Measurements from ENCODE around the gene CHRM4. TPM values are rescaled to one million over a fixed set of nuclear protein-coding genes. Genes with fewer than 3 reads are reported as not detected.

The CHRM4 gene
- total and polyA plus RNA-seq, 12 donors: 0.14 to 0.81 (median 0.39) TPM; not detected in 6

DNA sequence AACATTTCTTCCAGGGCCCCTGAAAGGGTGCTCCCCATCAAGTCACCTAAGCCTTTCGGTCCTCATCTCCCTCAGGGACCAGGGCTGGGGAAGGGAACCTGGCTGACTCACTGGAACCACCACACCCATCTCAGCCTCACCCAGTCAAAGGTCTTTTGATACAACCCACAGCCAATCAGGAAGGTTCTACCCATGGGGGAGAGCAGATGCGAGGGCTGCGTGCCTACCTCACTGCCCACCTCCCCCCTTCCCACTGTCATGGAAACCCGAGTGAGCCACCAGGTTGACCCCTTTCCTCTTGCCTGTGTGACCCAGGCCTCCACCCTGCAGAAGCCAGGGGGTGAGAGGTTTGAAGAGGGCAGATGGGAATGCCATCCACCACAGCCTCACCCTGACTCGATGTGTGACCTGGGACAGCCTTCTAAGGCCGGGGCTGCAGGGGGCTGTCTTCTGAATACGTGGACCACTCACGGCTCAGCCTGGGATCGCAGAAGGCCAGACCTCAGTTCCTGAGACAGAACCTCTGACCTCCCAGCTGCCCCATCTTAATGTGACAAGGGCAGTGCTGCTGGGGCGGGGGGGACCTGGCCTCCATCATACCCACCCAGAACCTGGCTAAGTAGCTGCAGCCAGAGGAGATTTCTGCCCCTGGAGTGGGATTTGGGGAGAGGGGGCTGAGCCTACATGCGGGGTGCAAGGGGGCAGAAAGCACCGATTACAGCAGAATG is 7.4 kb downstream of the CHRM4 start:
- intact Hi-C loops (cut with DNase I): loop anchor here in 1 of 2 donors (10.0 kb wide), 1 partner anchor 221 kb away; no protein-coding TSS in a partner anchor
- no peaks in the 10 kb centered on the region for H3K9me3 ChIP-seq (replicated peaks in 1 of 3)
- H3K4me1 ChIP-seq (replicated peaks in 1 of 2): peaks cover 9 to 17% of the 10 kb centered on the region in 2 donors
- H3K4me3 ChIP-seq: no peak overlapping the region
- no peak overlapping the region for H3K27ac ChIP-seq
- DNase-seq: peak in 2 of 7 donors; percentile 14 to 15
- no peaks in the 10 kb centered on the region for H3K27me3 ChIP-seq
- H3K36me3 ChIP-seq (replicated peaks in 1 of 2): no peaks in the 10 kb centered on the region
- 89 to 94% (median 91%) methylated on average over 8 to 12 of the region's 12 CpGs for WGBS, 4 donors
- TF ChIP-seq, protein P1, sequence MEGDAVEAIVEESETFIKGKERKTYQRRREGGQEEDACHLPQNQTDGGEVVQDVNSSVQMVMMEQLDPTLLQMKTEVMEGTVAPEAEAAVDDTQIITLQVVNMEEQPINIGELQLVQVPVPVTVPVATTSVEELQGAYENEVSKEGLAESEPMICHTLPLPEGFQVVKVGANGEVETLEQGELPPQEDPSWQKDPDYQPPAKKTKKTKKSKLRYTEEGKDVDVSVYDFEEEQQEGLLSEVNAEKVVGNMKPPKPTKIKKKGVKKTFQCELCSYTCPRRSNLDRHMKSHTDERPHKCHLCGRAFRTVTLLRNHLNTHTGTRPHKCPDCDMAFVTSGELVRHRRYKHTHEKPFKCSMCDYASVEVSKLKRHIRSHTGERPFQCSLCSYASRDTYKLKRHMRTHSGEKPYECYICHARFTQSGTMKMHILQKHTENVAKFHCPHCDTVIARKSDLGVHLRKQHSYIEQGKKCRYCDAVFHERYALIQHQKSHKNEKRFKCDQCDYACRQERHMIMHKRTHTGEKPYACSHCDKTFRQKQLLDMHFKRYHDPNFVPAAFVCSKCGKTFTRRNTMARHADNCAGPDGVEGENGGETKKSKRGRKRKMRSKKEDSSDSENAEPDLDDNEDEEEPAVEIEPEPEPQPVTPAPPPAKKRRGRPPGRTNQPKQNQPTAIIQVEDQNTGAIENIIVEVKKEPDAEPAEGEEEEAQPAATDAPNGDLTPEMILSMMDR (IDR thresholded peaks at IDR 0.05): no peak
- no peak for TF ChIP-seq POLR2A (IDR thresholded peaks at IDR 0.05)

GRCh38 chr11:46383404-46383758 is 8.2 kb downstream of the CHRM4 start:
- no peaks in the 10 kb centered on the region for H3K36me3 ChIP-seq (replicated peaks in 1 of 2)
- 68 to 92% (median 83%) methylated on average over 5 to 7 of the region's 7 CpGs for WGBS, 4 donors
- H3K27ac ChIP-seq: no peak overlapping the region
- no peaks in the 10 kb centered on the region for H3K9me3 ChIP-seq (replicated peaks in 1 of 3)
- H3K4me1 ChIP-seq (replicated peaks in 1 of 2): peaks cover 9 to 15% of the 10 kb centered on the region in 2 donors
- no peaks in the 10 kb centered on the region for H3K27me3 ChIP-seq
- intact Hi-C loops (cut with DNase I): loop anchor here in 1 of 2 donors (10.0 kb wide), 1 partner anchor 221 kb away; no protein-coding TSS in a partner anchor
- no peak overlapping the region for H3K4me3 ChIP-seq
- TF ChIP-seq POLR2A (IDR thresholded peaks at IDR 0.05): no peak
- TF ChIP-seq, protein P1 (IDR thresholded peaks at IDR 0.05): no peak
- peak in 1 of 7 donors; percentile 13 for DNase-seq

- 32 to 56% (median 36%) methylated on average over 5 to 18 of the region's 18 CpGs for WGBS, 4 donors
- Histone ChIP-seq H3K36me3 (replicated peaks in 1 of 2) (no peaks in the 10 kb centered on the region), H3K27me3 (no peaks in the 10 kb centered on the region), H3K9me3 (replicated peaks in 1 of 3) (no peaks in the 10 kb centered on the region), H3K4me1 (replicated peaks in 1 of 2) (peaks cover 9 to 15% of the 10 kb centered on the region in 2 donors), H3K27ac (peak overlapping the region in 1 of 5 donors; percentile 35), H3K4me3 (peak overlapping the region in 1 of 4 donors; percentile 68)
- DNase-seq: peak in 6 of 7 donors; percentile 66 to 85 (median 68)
- intact Hi-C loops (cut with DNase I): loop anchor here in 1 of 2 donors (10.0 kb wide), 1 partner anchor 222 kb away; no protein-coding TSS in a partner anchor
- no peak for TF ChIP-seq POLR2A (IDR thresholded peaks at IDR 0.05)
- TF ChIP-seq, protein P1 (IDR thresholded peaks at IDR 0.05): peak; percentile 42 to 61 (median 50)
Measured at GRCh38 chr11:46382646-46383403, 8.8 kb downstream of the CHRM4 start.
